Motor neuron (in vitro differentiated cells): Measurements from ENCODE around the gene USP17L11. TPM values are rescaled to one million over a fixed set of nuclear protein-coding genes. Genes with fewer than 3 reads are reported as not detected.
"Not testable (repeated sequence)": the region's sequence is repeated elsewhere in the genome, so short reads cannot be mapped to it uniquely, and the experiment has no call there.

Source experiments
- ATAC-seq, 8 experiments: fragments of 200-7000 bp; cut with Tn5 transposase; replicated peaks in 6 of 8; 2 replicates each; pipeline ENCODE4 v1.8.0; 2021; ENCODE audit warnings: mild to moderate bottlenecking in 8 of 8, moderate library complexity in 8 of 8
- H3K27ac ChIP-seq, 2 donors: fragments of 250-450 bp; sonication (Bioruptor Pico); 2 replicates each; pipeline ENCODE4 v1.9.0; 2021; ENCODE audit warnings: antibody characterized with exemption in 2 of 2, mild to moderate bottlenecking in 2 of 2, moderate library complexity in 1 of 2
- H3K4me1 ChIP-seq, 2 donors: fragments of 250-450 bp; sonication (Bioruptor Pico); replicated peaks in 1 of 2; 2 replicates each; pipeline ENCODE4 v1.6.1; 2021; ENCODE audit warnings: antibody characterized with exemption in 2 of 2, mild to moderate bottlenecking in 2 of 2, moderate library complexity in 1 of 2
- H3K4me3 ChIP-seq, 5 donors: fragments of 250-450 bp; sonication (Bioruptor Pico); 2 replicates each; pipeline ENCODE4 v1.9.0; 2021; ENCODE audit warnings: antibody characterized with exemption in 5 of 5, mild to moderate bottlenecking in 5 of 5, moderate library complexity in 4 of 5
- WGBS, 10 experiments: fragments of 450-650 bp; shearing (Covaris generic); methylation state at CpG; one replicate each; pipeline ENCODE4 v1.0.0; 2022; 5-methylcytosine and 5-hydroxymethylcytosine counted together
- in situ Hi-C, 9 experiments: fragments of 400-800 bp; cut with MboI; loops; one replicate each; pipeline ENCODE4 v1.15.0; 2021; ENCODE audit warnings: low sequenced_read_pairs in 9 of 9, low pct_unique_long_range_greater_than_20kb in 2 of 9; ENCODE audit not compliant: unreplicated experiment in 9 of 9
- total RNA-seq, 8 experiments: library from RNA; unstranded; fragments of 300-600 nt; gene quantifications; 2 replicates each; pipeline versions ENCODE4 v1.2.3 to v1.2.4, GENCODE V29; 2022

The USP17L11 gene
- total RNA-seq, 8 experiments from 2014 or later, result 0.24 to 0.33 (median 0.29) TPM; not detected in 5

DNA sequence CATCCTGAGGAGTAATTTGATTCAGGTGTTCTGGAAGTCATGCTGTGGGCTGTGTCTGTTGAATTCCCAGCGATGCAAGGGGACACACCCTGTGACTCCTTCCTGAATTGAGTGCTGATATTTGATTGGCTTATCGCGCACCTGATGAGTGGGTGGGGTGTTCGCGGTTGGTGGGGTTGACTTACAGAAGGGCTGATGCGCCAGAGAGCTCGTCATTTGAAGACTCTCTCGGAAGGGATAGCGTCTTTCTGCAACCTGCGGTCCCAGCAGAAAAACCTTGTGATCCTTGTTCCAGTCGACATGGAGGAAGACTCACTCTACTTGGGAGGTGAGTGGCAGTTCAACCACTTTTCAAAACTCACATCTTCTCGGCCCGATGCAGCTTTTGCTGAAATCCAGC is 37.9 kb downstream of the USP17L11 start, which contains the start of gene USP17L19:
USP17L19 (plus strand) TSS at position 301 of the 400 bp plus-strand sequence; CDS start at position 301, 0 bp downstream.
- H3K4me3 ChIP-seq, ATAC-seq, H3K27ac ChIP-seq, in situ Hi-C loops, H3K4me1 ChIP-seq: not testable (repeated sequence)
- WGBS, 10 experiments, result no CpG with 5 or more reads among the region's 13 CpGs

DNA sequence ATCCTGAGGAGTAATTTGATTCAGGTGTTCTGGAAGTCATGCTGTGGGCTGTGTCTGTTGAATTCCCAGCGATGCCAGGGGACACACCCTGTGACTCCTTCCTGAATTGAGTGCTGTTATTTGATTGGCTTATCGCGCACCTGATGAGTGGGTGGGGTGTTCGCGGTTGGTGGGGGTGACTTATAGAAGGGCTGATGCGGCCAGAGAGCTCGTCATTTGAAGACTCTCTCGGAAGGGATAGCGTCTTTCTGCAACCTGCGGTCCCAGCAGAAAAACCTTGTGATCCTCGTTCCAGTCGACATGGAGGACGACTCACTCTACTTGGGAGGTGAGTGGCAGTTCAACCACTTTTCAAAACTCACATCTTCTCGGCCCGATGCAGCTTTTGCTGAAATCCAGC is 42.6 kb downstream of the USP17L11 start, which contains the start of gene USP17L20:
USP17L20 (plus strand) TSS at position 301 of the 400 bp plus-strand sequence; CDS start at position 301, 0 bp downstream.
- H3K4me1 ChIP-seq, ATAC-seq, H3K27ac ChIP-seq, in situ Hi-C loops, H3K4me3 ChIP-seq: not testable (repeated sequence)
- WGBS, 10 experiments, result no CpG with 5 or more reads among the region's 15 CpGs

DNA sequence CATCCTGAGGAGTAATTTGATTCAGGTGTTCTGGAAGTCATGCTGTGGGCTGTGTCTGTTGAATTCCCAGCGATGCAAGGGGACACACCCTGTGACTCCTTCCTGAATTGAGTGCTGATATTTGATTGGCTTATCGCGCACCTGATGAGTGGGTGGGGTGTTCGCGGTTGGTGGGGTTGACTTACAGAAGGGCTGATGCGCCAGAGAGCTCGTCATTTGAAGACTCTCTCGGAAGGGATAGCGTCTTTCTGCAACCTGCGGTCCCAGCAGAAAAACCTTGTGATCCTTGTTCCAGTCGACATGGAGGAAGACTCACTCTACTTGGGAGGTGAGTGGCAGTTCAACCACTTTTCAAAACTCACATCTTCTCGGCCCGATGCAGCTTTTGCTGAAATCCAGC is 47.4 kb downstream of the USP17L11 start, which contains the start of gene USP17L21:
USP17L21 (plus strand) TSS at position 301 of the 400 bp plus-strand sequence; CDS start at position 301, 0 bp downstream.
- ATAC-seq, H3K4me1 ChIP-seq, in situ Hi-C loops, H3K4me3 ChIP-seq, H3K27ac ChIP-seq: not testable (repeated sequence)
- WGBS, 10 experiments, result no CpG with 5 or more reads among the region's 13 CpGs

Other genes with a start within 250 kb of the USP17L11 start
- not detected for gene FAM90A26, start 45.0 kb upstream of the USP17L11 start, total RNA-seq
- gene USP17L10, start 4.7 kb upstream of the USP17L11 start, total RNA-seq, result not detected
- gene USP17L12, start 4.7 kb downstream of the USP17L11 start, total RNA-seq, result not detected
- gene USP17L13, start 9.5 kb downstream of the USP17L11 start, total RNA-seq, result not detected
- under 1 TPM in 1 of 8 experiments, not detected in 7; 0.13 TPM for gene USP17L15, start 19.0 kb downstream of the USP17L11 start, total RNA-seq
- gene USP17L17, start 28.5 kb downstream of the USP17L11 start, total RNA-seq, result not detected
- not detected for gene USP17L18, start 33.2 kb downstream of the USP17L11 start, total RNA-seq
- not detected for gene USP17L19, start 38.0 kb downstream of the USP17L11 start, total RNA-seq
- not detected for gene USP17L20, start 42.7 kb downstream of the USP17L11 start, total RNA-seq
- not detected for gene USP17L21, start 47.5 kb downstream of the USP17L11 start, total RNA-seq
- gene USP17L22, start 52.2 kb downstream of the USP17L11 start, total RNA-seq, result under 1 TPM in 1 of 8 experiments, not detected in 7; 0.19 TPM
- gene USP17L24, start 109.8 kb downstream of the USP17L11 start, total RNA-seq, result not detected
- gene USP17L25, start 114.5 kb downstream of the USP17L11 start, total RNA-seq, result not detected
- gene USP17L26, start 119.3 kb downstream of the USP17L11 start, total RNA-seq, result not detected
- gene USP17L5, start 124.0 kb downstream of the USP17L11 start, total RNA-seq, result not detected
- gene USP17L27, start 128.7 kb downstream of the USP17L11 start, total RNA-seq, result not detected
- not detected for gene USP17L28, start 133.5 kb downstream of the USP17L11 start, total RNA-seq
- not detected for gene USP17L29, start 138.2 kb downstream of the USP17L11 start, total RNA-seq
- not detected for gene USP17L30, start 147.7 kb downstream of the USP17L11 start, total RNA-seq
- not detected for gene DEFB131A, start 229.0 kb downstream of the USP17L11 start, total RNA-seq